ENCODE results near the gene WNT5B. TPM values are rescaled to one million over a fixed set of nuclear protein-coding genes. Genes with fewer than 3 reads are reported as not detected.

WNT5B gene
- total RNA-seq, 2 experiments from 2014 or later, result not detected

DNA sequence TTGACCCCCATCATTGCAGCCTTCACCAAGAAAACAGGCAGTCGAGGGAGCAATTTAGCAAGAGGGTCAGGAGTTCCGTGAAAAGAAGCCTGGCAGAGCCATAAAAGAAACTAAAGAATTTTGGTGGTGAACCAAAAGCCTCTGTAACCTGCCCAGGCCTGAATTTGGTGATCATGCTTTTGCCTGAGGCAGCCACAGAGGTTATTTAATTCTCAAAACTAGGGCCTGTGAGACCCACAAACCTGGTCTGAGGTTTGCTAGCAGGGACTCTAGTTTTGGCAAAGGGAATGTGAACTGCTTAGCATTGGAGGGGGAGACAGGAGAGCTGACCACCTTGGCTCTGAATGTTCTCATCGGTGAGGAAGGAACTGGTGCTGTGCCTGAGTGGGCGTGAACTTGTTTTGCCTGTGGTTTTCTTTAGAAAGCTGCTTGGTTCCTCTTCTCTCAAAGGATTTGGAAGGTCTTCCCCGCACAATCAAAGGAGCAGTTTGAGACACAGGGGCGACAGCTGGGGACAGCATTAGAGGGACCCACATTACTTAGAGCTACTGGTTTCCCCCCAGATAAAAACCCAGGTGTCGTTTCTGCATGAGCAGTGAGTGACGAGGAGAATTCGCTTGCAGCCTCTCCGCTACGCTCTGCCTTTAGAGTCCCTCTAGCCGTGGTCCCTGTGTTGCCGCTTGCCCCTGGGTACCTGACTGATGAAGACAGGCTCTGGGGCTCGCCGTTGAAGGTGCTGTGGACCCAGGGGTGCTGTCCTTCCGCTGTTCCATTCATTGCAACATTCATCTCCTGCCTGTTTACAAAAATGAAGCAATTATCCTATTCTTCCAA, 12.6 kb upstream of the WNT5B start:
- Mint-ChIP-seq H3K4me1 (ENCODE audit: low read depth) (peaks cover 24% of the 10 kb centered on the region), H3K9me3 (no peaks in the 10 kb centered on the region), H3K36me3 (ENCODE audit: low read depth) (no peaks in the 10 kb centered on the region), H3K27ac (no peak overlapping the region), H3K27me3 (peaks cover 6% of the 10 kb centered on the region), H3K4me3 (no peak overlapping the region)
- ATAC-seq (peak; percentile 45), DNase-seq (peak; percentile 28)
- CTCF ChIA-PET, result interaction anchor here (1.2 to 2.2 kb wide), 2 partner anchors 10 to 18 kb away, joined by 4 to 8 read pairs; no protein-coding TSS in a partner anchor
- TF ChIP-seq, protein P1, sequence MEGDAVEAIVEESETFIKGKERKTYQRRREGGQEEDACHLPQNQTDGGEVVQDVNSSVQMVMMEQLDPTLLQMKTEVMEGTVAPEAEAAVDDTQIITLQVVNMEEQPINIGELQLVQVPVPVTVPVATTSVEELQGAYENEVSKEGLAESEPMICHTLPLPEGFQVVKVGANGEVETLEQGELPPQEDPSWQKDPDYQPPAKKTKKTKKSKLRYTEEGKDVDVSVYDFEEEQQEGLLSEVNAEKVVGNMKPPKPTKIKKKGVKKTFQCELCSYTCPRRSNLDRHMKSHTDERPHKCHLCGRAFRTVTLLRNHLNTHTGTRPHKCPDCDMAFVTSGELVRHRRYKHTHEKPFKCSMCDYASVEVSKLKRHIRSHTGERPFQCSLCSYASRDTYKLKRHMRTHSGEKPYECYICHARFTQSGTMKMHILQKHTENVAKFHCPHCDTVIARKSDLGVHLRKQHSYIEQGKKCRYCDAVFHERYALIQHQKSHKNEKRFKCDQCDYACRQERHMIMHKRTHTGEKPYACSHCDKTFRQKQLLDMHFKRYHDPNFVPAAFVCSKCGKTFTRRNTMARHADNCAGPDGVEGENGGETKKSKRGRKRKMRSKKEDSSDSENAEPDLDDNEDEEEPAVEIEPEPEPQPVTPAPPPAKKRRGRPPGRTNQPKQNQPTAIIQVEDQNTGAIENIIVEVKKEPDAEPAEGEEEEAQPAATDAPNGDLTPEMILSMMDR (IDR thresholded peaks at IDR 0.05), result no peak
- intact Hi-C loops (cut with micrococcal nuclease), result no loop called here
- POLR2A ChIA-PET, result interaction anchor here (0.7 kb wide), 1 partner anchor 74 kb away, joined by 3 read pairs; no protein-coding TSS in a partner anchor

DNA sequence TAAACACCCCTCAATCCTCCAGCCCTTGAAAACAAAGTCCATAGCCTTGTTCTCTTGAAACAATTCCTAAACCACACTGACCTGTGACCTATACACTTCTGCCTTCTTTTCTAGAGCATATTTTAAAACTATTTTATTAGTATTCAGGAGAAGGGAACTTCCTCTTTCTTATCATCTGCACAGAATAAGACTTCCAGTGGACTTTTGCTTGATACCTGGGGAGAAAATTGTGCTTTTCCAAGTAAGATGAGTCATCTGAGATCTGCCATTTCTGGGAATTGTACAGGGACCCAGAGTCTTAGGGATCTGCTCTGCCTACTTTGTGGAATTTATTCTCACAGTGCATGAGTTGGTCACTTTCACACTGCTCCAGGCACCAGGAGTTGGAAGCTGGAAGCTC, 10.5 kb upstream of the WNT5B start:
- ATAC-seq, result no peak
- ChIA-PET POLR2A (no interaction called here), CTCF (interaction anchor here (1.1 to 1.2 kb wide), 2 partner anchors 14 to 15 kb away, joined by 3 to 4 read pairs; no protein-coding TSS in a partner anchor)
- H3K27ac Mint-ChIP-seq, result no peak overlapping the region
- H3K36me3 Mint-ChIP-seq (ENCODE audit: low read depth), result no peaks in the 10 kb centered on the region
- no peak for DNase-seq
- H3K9me3 Mint-ChIP-seq, result no peaks in the 10 kb centered on the region
- intact Hi-C loops (cut with micrococcal nuclease), result no loop called here
- peaks cover 6% of the 10 kb centered on the region for H3K27me3 Mint-ChIP-seq
- TF ChIP-seq, protein P1 (IDR thresholded peaks at IDR 0.05), result no peak
- peaks cover 24% of the 10 kb centered on the region for H3K4me1 Mint-ChIP-seq (ENCODE audit: low read depth)
- no peak overlapping the region for H3K4me3 Mint-ChIP-seq

- intact Hi-C loops (cut with micrococcal nuclease), result no loop called here
- DNase-seq (no peak), ATAC-seq (no peak)
- Mint-ChIP-seq H3K4me1 (ENCODE audit: low read depth) (peaks cover 24% of the 10 kb centered on the region), H3K27ac (no peak overlapping the region), H3K36me3 (ENCODE audit: low read depth) (no peaks in the 10 kb centered on the region), H3K27me3 (peaks cover 6% of the 10 kb centered on the region), H3K9me3 (no peaks in the 10 kb centered on the region), H3K4me3 (no peak overlapping the region)
- CTCF ChIA-PET, result interaction anchor here (1.1 to 1.2 kb wide), 2 partner anchors 14 to 16 kb away, joined by 3 to 4 read pairs; no protein-coding TSS in a partner anchor
- TF ChIP-seq, protein P1 (IDR thresholded peaks at IDR 0.05), result no peak
- POLR2A ChIA-PET, result no interaction called here
Observed at GRCh38 chr12:1619159-1619558, 9.9 kb upstream of the WNT5B start.

DNA sequence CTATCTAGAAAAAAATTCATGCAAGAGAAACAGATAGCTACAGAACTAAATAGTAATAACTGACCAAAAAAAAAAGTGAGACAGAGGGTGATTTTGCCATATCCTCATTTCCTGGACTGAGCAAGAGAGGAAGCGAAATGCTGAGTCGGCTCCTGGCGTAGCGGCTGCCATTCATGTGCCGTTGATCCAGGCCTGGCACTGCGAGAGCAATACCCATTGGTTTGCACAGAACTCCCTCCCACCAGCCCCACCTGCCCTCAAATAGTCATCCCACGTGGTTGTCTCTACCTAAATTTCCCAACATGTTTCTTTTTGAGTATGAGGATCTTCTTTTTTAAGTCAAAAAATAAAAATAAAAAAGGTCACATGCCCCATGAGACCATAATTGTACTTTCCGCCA, 9.4 kb upstream of the WNT5B start:
- intact Hi-C loops (cut with micrococcal nuclease), result no loop called here
- Mint-ChIP-seq H3K4me3 (no peak overlapping the region), H3K4me1 (ENCODE audit: low read depth) (peaks cover 24% of the 10 kb centered on the region), H3K27me3 (peaks cover 6% of the 10 kb centered on the region), H3K27ac (no peak overlapping the region), H3K9me3 (no peaks in the 10 kb centered on the region), H3K36me3 (ENCODE audit: low read depth) (no peaks in the 10 kb centered on the region)
- no peak for ATAC-seq
- DNase-seq, result peak; percentile 28
- ChIA-PET CTCF (interaction anchor here (1.1 to 1.2 kb wide), 2 partner anchors 15 to 16 kb away, joined by 3 to 4 read pairs; no protein-coding TSS in a partner anchor), POLR2A (no interaction called here)
- TF ChIP-seq, protein P1 (IDR thresholded peaks at IDR 0.05), result no peak

GRCh38 chr12:1620092-1620491, 8.9 kb upstream of the WNT5B start:
- Mint-ChIP-seq H3K27me3 (peaks cover 6% of the 10 kb centered on the region), H3K4me3 (no peak overlapping the region), H3K4me1 (ENCODE audit: low read depth) (peaks cover 24% of the 10 kb centered on the region), H3K27ac (no peak overlapping the region), H3K9me3 (no peaks in the 10 kb centered on the region), H3K36me3 (ENCODE audit: low read depth) (no peaks in the 10 kb centered on the region)
- ChIA-PET POLR2A (interaction anchor here (0.8 kb wide), 1 partner anchor 315 kb away, joined by 3 read pairs; no protein-coding TSS in a partner anchor), CTCF (no interaction called here)
- no peak for ATAC-seq
- intact Hi-C loops (cut with micrococcal nuclease), result no loop called here
- TF ChIP-seq, protein P1 (IDR thresholded peaks at IDR 0.05), result no peak
- no peak for DNase-seq

All from activated CD8-positive, alpha-beta T cell treated with anti-CD3 and anti-CD28 coated beads for 36 hours (primary cell).